Measurements from ENCODE around the gene TMLHE.

- TF ChIP-seq EP300 (IDR thresholded peaks at IDR 0.05): no peak
- TF ChIP-seq, protein P1, sequence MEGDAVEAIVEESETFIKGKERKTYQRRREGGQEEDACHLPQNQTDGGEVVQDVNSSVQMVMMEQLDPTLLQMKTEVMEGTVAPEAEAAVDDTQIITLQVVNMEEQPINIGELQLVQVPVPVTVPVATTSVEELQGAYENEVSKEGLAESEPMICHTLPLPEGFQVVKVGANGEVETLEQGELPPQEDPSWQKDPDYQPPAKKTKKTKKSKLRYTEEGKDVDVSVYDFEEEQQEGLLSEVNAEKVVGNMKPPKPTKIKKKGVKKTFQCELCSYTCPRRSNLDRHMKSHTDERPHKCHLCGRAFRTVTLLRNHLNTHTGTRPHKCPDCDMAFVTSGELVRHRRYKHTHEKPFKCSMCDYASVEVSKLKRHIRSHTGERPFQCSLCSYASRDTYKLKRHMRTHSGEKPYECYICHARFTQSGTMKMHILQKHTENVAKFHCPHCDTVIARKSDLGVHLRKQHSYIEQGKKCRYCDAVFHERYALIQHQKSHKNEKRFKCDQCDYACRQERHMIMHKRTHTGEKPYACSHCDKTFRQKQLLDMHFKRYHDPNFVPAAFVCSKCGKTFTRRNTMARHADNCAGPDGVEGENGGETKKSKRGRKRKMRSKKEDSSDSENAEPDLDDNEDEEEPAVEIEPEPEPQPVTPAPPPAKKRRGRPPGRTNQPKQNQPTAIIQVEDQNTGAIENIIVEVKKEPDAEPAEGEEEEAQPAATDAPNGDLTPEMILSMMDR (IDR thresholded peaks at IDR 0.05): no peak
- TF ChIP-seq POLR2A (IDR thresholded peaks at IDR 0.05): no peak
- TF ChIP-seq POLR2AphosphoS5 (IDR thresholded peaks at IDR 0.05): no peak
Measured at GRCh38 chrX:155611302-155611701, 1.4 kb downstream of the TMLHE start.
